Mesothelial cell of epicardium (in vitro differentiated cells): ENCODE measurements around the gene SNX32. TPM values are rescaled to one million over a fixed set of nuclear protein-coding genes. Genes with fewer than 3 reads are reported as not detected.

Experiments used
- DNase-seq, 2 experiments: peaks; one replicate each; pipeline ENCODE4 v3.0.0; 2021; ENCODE audit warnings: low spot score in 2 of 2; ENCODE audit not compliant: unreplicated experiment in 2 of 2
- H3K27ac Mint-ChIP-seq: 2 replicates; pipeline ENCODE4 v1.8.0; 2021; ENCODE audit warnings: mixed read lengths
- H3K27me3 Mint-ChIP-seq: 2 replicates; pipeline ENCODE4 v1.8.0; 2021; ENCODE audit warnings: low read depth, mixed read lengths
- H3K36me3 Mint-ChIP-seq: 2 replicates; pipeline ENCODE4 v1.8.0; 2021; ENCODE audit warnings: mixed read lengths
- H3K4me1 Mint-ChIP-seq: 2 replicates; pipeline ENCODE4 v1.8.0; 2021; ENCODE audit warnings: mixed read lengths
- H3K4me3 Mint-ChIP-seq: 2 replicates; pipeline ENCODE4 v1.8.0; 2021; ENCODE audit warnings: mild to moderate bottlenecking, moderate library complexity, mixed read lengths
- H3K9me3 Mint-ChIP-seq: 2 replicates; pipeline ENCODE4 v1.8.0; 2021; ENCODE audit warnings: mixed read lengths
- CTCF ChIP-seq: fragments of 200-600 bp; sonication (generic); IDR thresholded peaks from one replicate; pipeline ENCODE4 v1.5.0; 2021; ENCODE audit warnings: antibody characterized with exemption; ENCODE audit not compliant: unreplicated experiment
- total RNA-seq: library from RNA; stranded (reverse); gene quantifications from 3 replicates; pipeline ENCODE4 v1.2.1, GENCODE V29; 2021

Gene SNX32
- total RNA-seq, 1 donor from 2014 or later: 10.7 TPM

GRCh38 chr11:65896034-65896999 is 62.6 kb downstream of the SNX32 start:
- TF ChIP-seq CTCF: no peak
- DNase-seq: no peak
- H3K36me3 Mint-ChIP-seq: no peaks in the 10 kb centered on the region
- H3K9me3 Mint-ChIP-seq: no peaks in the 10 kb centered on the region
- peaks cover 63% of the 10 kb centered on the region for H3K27me3 Mint-ChIP-seq
- H3K4me1 Mint-ChIP-seq: peaks cover 13% of the 10 kb centered on the region
- no peak overlapping the region for H3K27ac Mint-ChIP-seq
- H3K4me3 Mint-ChIP-seq: no peak overlapping the region

GRCh38 chr11:65897020-65897471 is 63.3 kb downstream of the SNX32 start:
- no peaks in the 10 kb centered on the region for H3K9me3 Mint-ChIP-seq
- H3K4me3 Mint-ChIP-seq: no peak overlapping the region

GRCh38 chr11:65898656-65899355 is 65.0 kb downstream of the SNX32 start:
- no peak for DNase-seq
- H3K4me3 Mint-ChIP-seq: peak overlapping the region; percentile 62
- H3K4me1 Mint-ChIP-seq: peaks cover 3% of the 10 kb centered on the region
- no peak for TF ChIP-seq CTCF
- no peaks in the 10 kb centered on the region for H3K36me3 Mint-ChIP-seq
- no peaks in the 10 kb centered on the region for H3K9me3 Mint-ChIP-seq
- peaks cover 81% of the 10 kb centered on the region for H3K27me3 Mint-ChIP-seq
- peak overlapping the region; percentile 53 for H3K27ac Mint-ChIP-seq

More at GRCh38 chr11:65897020-65897471, 63.3 kb downstream of the SNX32 start:
- no peaks in the 10 kb centered on the region for H3K36me3 Mint-ChIP-seq
- H3K27ac Mint-ChIP-seq: no peak overlapping the region
- TF ChIP-seq CTCF: no peak
- DNase-seq: no peak
- peaks cover 11% of the 10 kb centered on the region for H3K4me1 Mint-ChIP-seq
- H3K27me3 Mint-ChIP-seq: peaks cover 70% of the 10 kb centered on the region

- no peak for TF ChIP-seq CTCF
- H3K36me3 Mint-ChIP-seq: no peaks in the 10 kb centered on the region
- peaks cover 85% of the 10 kb centered on the region for H3K27me3 Mint-ChIP-seq
- no peak overlapping the region for H3K27ac Mint-ChIP-seq
- peak overlapping the region; percentile 50 for H3K4me3 Mint-ChIP-seq
- no peak for DNase-seq
- H3K4me1 Mint-ChIP-seq: peaks cover 3% of the 10 kb centered on the region
- H3K9me3 Mint-ChIP-seq: no peaks in the 10 kb centered on the region
These were observed 65.8 kb downstream of the SNX32 start for GRCh38 chr11:65899356-65900124.
